NB4 (cell line): ENCODE results near the gene NXT1.

Experiments
- CTCF ChIP-seq: IDR thresholded peaks from one replicate; pipeline ENCODE4 v1.5.1; 2012; ENCODE audit warnings: low read depth, low read length
- MAX ChIP-seq: IDR thresholded peaks from 2 replicates; pipeline ENCODE4 v1.6.1; 2011; ENCODE audit warnings: low read depth, low read length
- POLR2A ChIP-seq: IDR thresholded peaks from 2 replicates; pipeline ENCODE4 v1.6.1; 2011; ENCODE audit warnings: mild to moderate bottlenecking; ENCODE audit not compliant: insufficient read length; ENCODE audit errors: extremely low read depth

- TF ChIP-seq CTCF (no peak), POLR2A (no peak), MAX (no peak)
Measured at GRCh38 chr20:23346002-23346401, 4.6 kb upstream of the NXT1 start.
